ENCODE measurements around the gene PNPLA5. TPM values are rescaled to one million over a fixed set of nuclear protein-coding genes. Genes with fewer than 3 reads are reported as not detected.

PNPLA5 gene
- total RNA-seq, 2 donors from 2014 or later, result not detected

DNA sequence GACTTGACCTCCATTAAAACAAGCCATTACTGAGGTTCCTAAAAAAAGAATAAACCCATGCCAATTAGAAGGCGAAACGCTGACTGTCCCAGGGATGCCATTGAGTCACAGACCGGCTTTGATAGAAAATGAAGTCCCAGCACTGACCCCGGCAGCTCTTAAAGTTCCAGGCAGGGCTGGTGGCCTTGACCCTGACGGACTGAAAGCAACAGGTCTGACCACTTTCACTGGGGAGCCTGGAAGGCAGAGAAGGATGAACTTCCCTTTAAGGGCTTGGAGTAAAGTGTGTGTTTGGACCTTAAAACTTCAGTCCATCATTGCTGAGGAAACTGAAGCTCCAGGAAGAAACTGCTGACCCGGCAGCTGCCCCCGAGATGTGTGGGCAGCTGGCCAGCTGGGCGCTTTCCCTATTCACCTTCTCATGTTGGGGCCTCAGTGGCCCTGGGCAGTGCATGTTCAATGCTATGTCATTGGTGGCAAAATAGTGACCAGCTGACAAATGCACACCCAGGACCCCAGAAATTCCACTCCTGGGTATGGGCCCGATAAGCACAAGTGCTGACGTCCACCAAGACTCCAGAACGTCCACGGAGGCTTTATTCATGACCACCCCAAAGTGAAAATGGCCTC lies 60.8 kb downstream of the PNPLA5 start:
- no peaks in the 10 kb centered on the region for H3K9me3 ChIP-seq (ENCODE audit: control insufficient read depth, low read length, poor library complexity, severe bottlenecking)
- Mint-ChIP-seq H3K4me3 (no peak overlapping the region), H3K4me1 (no peaks in the 10 kb centered on the region), H3K27me3 (peaks cover 38% of the 10 kb centered on the region), H3K36me3 (ENCODE audit: low read depth) (peaks cover 2% of the 10 kb centered on the region), H3K27ac (no peak overlapping the region)
- DNase-seq (no peak), ATAC-seq (no peak)

DNA sequence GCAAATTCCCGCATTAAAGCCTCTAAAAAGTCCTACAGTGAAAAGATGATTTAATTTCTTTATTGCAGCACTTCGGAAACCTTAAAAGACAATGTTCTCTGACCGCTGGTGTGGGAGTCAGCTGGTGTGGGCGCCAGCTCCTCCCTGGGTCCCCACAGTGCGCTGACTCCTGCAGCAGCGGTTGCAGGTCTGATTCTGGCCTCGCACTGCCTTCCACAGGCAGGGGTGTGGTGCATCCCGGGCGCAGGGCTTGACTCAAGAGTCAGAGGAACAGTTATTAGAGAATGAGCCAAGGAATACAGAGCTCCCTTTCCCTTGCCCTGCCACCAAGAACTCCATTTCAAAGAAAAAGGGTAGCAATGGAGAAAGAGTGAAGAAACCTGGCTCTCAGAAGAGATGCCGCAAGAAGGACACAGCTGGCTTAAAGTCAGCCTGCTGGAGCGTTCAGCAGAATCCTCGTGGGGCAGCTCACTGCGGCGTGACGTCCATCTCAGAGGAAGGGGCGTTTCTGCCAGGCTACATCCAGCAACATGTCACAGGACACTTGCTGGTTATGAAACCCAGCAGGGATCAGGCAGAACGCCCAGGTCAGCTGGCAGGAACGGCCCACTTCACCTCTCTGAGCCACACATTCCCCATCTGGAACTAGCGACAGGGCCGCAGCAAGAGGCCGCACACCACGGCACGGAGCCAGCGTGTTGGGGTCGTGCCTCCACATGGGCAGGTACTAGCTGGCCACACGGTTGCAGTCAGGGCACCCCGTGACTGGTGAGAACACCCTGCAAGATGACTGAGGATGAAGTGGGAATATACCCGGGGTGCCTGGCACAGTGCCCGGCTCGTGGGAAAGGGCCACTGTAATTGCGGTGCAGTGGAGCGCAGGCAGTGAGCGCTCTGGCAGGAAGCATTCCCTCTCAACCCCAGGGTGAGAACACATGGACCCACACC lies 61.6 kb downstream of the PNPLA5 start:
- H3K9me3 ChIP-seq (ENCODE audit: control insufficient read depth, low read length, poor library complexity, severe bottlenecking), result no peaks in the 10 kb centered on the region
- Mint-ChIP-seq H3K27ac (no peak overlapping the region), H3K4me3 (no peak overlapping the region), H3K36me3 (ENCODE audit: low read depth) (no peaks in the 10 kb centered on the region), H3K27me3 (peaks cover 40% of the 10 kb centered on the region), H3K4me1 (no peaks in the 10 kb centered on the region)
- DNase-seq (no peak), ATAC-seq (no peak)

Other genes starting within 250 kb of the PNPLA5 start
- under 1 TPM in 1 of 2 donors, not detected in 1; 0.16 TPM for gene EFCAB6, start 79.7 kb downstream of the PNPLA5 start, total RNA-seq
- not detected for gene SULT4A1, start 29.5 kb downstream of the PNPLA5 start, total RNA-seq
- gene PNPLA3, start 31.8 kb upstream of the PNPLA5 start, total RNA-seq, result not detected
- gene SAMM50, start 63.4 kb upstream of the PNPLA5 start, total RNA-seq, result 10 to 100 TPM; 24.8 to 26.0 TPM
- gene PARVB, start 132.3 kb upstream of the PNPLA5 start, total RNA-seq, result 10 to 100 TPM; 14.6 to 36.4 TPM